Keratinocyte (primary cell): Measurements from ENCODE around the gene FOXE1. TPM values are rescaled to one million over a fixed set of nuclear protein-coding genes. Genes with fewer than 3 reads are reported as not detected.

ENCODE experiments used
- DNase-seq: peaks from one replicate; pipeline ENCODE4 v3.0.0-alpha.2; 2011; ENCODE audit warnings: low read depth, missing footprints, low spot score
- FAIRE-seq: peaks from 2 replicates; lab custom pipeline; 2011; peaks lifted over from hg19 to GRCh38; lab: Jason Lieb, UNC
- H2AFZ ChIP-seq: 2 replicates; pipeline ENCODE4 v1.6.0; 2012; ENCODE audit warnings: low read length, control low read depth, inconsistent platforms; ENCODE audit not compliant: control insufficient read depth
- H3K27ac ChIP-seq: 2 replicates; pipeline ENCODE4 v1.5.1; 2011; ENCODE audit warnings: low read length; ENCODE audit not compliant: control insufficient read depth, insufficient read depth
- H3K27me3 ChIP-seq: 3 replicates; pipeline ENCODE4 v1.6.0; 2011; ENCODE audit warnings: low read length; ENCODE audit not compliant: control insufficient read depth, insufficient read depth; ENCODE audit errors: extremely low read depth
- H3K36me3 ChIP-seq, 2 experiments: 2 replicates in 1 of 2; 3 replicates in 1 of 2; pipeline ENCODE4 v1.5.1; 2011; ENCODE audit warnings: low read length in 2 of 2, mild to moderate bottlenecking in 1 of 2; ENCODE audit not compliant: control insufficient read depth in 2 of 2, insufficient read depth in 2 of 2; ENCODE audit errors: extremely low read depth in 1 of 2
- H3K4me1 ChIP-seq: 3 replicates; pipeline ENCODE4 v1.5.1; 2011; ENCODE audit warnings: low read length; ENCODE audit not compliant: control insufficient read depth, insufficient read depth; ENCODE audit errors: extremely low read depth
- H3K4me2 ChIP-seq: 3 replicates; pipeline ENCODE4 v1.6.0; 2011; ENCODE audit warnings: low read depth, low read length; ENCODE audit not compliant: control insufficient read depth, insufficient read depth; ENCODE audit errors: extremely low read depth
- H3K4me3 ChIP-seq, 3 experiments: fragments of 200-600 bp in 1 of 3; sonication (generic) in 1 of 3; 2 replicates in 2 of 3; 3 replicates in 1 of 3; pipeline ENCODE4 v1.5.1; 2011 to 2016; ENCODE audit warnings: low read length in 3 of 3, mild to moderate bottlenecking in 3 of 3, control low read depth in 2 of 3, inconsistent platforms in 1 of 3, low read depth in 1 of 3, mixed read lengths in 1 of 3, mixed run types in 1 of 3, moderate library complexity in 1 of 3; ENCODE audit not compliant: control insufficient read depth in 2 of 3, insufficient read depth in 2 of 3; ENCODE audit errors: extremely low read depth in 1 of 3
- H3K79me2 ChIP-seq: 2 replicates; pipeline ENCODE4 v1.6.0; 2012; ENCODE audit warnings: low read length; ENCODE audit not compliant: control insufficient read depth, insufficient read depth
- H3K9ac ChIP-seq: 3 replicates; pipeline ENCODE4 v1.6.0; 2011; ENCODE audit warnings: low read length; ENCODE audit not compliant: control insufficient read depth, insufficient read depth; ENCODE audit errors: extremely low read depth
- H3K9me1 ChIP-seq: 3 replicates; pipeline ENCODE4 v1.6.0; 2011; ENCODE audit warnings: low read length; ENCODE audit not compliant: control insufficient read depth, insufficient read depth; ENCODE audit errors: extremely low read depth
- H3K9me3 ChIP-seq: 2 replicates; pipeline ENCODE4 v1.5.1; 2012; ENCODE audit warnings: low read depth, low read length; ENCODE audit not compliant: control insufficient read depth
- H4K20me1 ChIP-seq: 3 replicates; pipeline ENCODE4 v1.6.0; 2011; ENCODE audit warnings: low read length; ENCODE audit not compliant: control insufficient read depth, insufficient read depth; ENCODE audit errors: extremely low read depth
- EZH2 ChIP-seq: IDR thresholded peaks from one replicate; pipeline ENCODE4 v1.6.1; 2012; ENCODE audit warnings: inconsistent platforms, mild to moderate bottlenecking, low read length, moderate library complexity
- dilution Hi-C: fragments of 300-500 bp; cut with MboI; formaldehyde crosslinking; loops from one replicate; pipeline ENCODE4 v1.7.0; 2020; ENCODE audit warnings: low sequenced_read_pairs; ENCODE audit not compliant: extremely low pct_ligation_motif_present
- polyA plus RNA-seq, 5 experiments: library from polyadenylated mRNA; depleted of rRNA in 3 of 5; stranded (reverse) in 3 of 5; stranded (forward) in 1 of 5; unstranded in 1 of 5; fragments of >200 nt; gene quantifications; 1 replicate in 1 of 5; 2 replicates in 3 of 5; 3 replicates in 1 of 5; pipeline versions ENCODE4 v1.2.1 to v1.2.3, GENCODE V29; 2011 to 2012; ENCODE audit warnings: missing spikeins in 2 of 5, low read depth in 1 of 5, low replicate concordance in 1 of 5
- TF ChIP-seq, protein P1 (sequence below), 3 experiments: IDR thresholded peaks in 1 of 3; conservative IDR thresholded peaks in 1 of 3; optimal IDR thresholded peaks in 1 of 3; 2 replicates in 2 of 3; 3 replicates in 1 of 3; pipeline versions ENCODE3 to v1.5.1; 2011; ENCODE audit warnings: low read length in 3 of 3, mild to moderate bottlenecking in 3 of 3, moderate library complexity in 2 of 3, control low read depth in 1 of 3, inconsistent platforms in 1 of 3; ENCODE audit not compliant: insufficient read depth in 2 of 3; ENCODE audit errors: extremely low read depth in 1 of 3

The FOXE1 gene
- polyA plus RNA-seq, 1 donor (not counting 4 experiments of a cell fraction or from before 2014, with no cell fraction given) = 0.97 TPM

GRCh38 chr9:97854696-97855485, 1.9 kb downstream of the FOXE1 start:
- no peaks in the 10 kb centered on the region for H3K79me2 ChIP-seq
- H3K36me3 ChIP-seq = no peaks in the 10 kb centered on the region
- TF ChIP-seq EZH2 = peak; percentile 10
- TF ChIP-seq, protein P1, sequence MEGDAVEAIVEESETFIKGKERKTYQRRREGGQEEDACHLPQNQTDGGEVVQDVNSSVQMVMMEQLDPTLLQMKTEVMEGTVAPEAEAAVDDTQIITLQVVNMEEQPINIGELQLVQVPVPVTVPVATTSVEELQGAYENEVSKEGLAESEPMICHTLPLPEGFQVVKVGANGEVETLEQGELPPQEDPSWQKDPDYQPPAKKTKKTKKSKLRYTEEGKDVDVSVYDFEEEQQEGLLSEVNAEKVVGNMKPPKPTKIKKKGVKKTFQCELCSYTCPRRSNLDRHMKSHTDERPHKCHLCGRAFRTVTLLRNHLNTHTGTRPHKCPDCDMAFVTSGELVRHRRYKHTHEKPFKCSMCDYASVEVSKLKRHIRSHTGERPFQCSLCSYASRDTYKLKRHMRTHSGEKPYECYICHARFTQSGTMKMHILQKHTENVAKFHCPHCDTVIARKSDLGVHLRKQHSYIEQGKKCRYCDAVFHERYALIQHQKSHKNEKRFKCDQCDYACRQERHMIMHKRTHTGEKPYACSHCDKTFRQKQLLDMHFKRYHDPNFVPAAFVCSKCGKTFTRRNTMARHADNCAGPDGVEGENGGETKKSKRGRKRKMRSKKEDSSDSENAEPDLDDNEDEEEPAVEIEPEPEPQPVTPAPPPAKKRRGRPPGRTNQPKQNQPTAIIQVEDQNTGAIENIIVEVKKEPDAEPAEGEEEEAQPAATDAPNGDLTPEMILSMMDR (optimal IDR thresholded peaks at IDR 0.05 in 1 of 3, IDR thresholded peaks at IDR 0.05 in 1 of 3, conservative IDR thresholded peaks at IDR 0.05 in 1 of 3; ENCODE audit: extremely low read depth in 1 of 3, insufficient read depth in 2 of 3, low read length in 3 of 3) = no peak
- H3K9me3 ChIP-seq = no peaks in the 10 kb centered on the region
- H2AFZ ChIP-seq = no peak overlapping the region
- peak; percentile 32 for FAIRE-seq
- H4K20me1 ChIP-seq = no peaks in the 10 kb centered on the region
- no peak overlapping the region for H3K4me2 ChIP-seq
- H3K9me1 ChIP-seq = no peaks in the 10 kb centered on the region
- H3K27ac ChIP-seq = no peak overlapping the region
- dilution Hi-C loops = loop anchor here (10.0 kb wide), 1 partner anchor 90 kb away; no protein-coding TSS in a partner anchor
- DNase-seq = no peak
- peaks cover 12% of the 10 kb centered on the region for H3K4me1 ChIP-seq
- H3K27me3 ChIP-seq = peaks cover 40% of the 10 kb centered on the region
- no peak overlapping the region for H3K9ac ChIP-seq
- no peak overlapping the region for H3K4me3 ChIP-seq

DNA sequence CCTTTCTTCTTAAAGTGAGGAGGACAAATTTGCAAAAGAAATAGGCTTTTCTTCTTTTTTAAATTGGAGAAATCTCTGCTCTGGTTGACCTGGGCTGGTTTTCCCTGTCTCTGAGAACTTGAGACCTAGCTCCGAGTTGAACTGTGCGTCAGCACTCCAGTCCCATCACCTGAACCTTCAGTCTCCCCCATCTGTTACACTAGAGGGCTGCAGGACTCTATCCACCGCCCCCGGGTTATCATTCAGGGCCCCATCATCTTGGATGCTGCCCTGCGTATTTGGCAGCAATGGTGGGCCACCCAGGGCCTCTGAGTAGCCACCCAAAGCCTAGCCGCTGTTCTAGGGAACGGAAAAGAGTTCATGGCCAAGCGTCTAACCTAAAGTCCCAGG, 2.5 kb downstream of the FOXE1 start:
- DNase-seq = no peak
- H3K9me1 ChIP-seq = no peaks in the 10 kb centered on the region
- peaks cover 34% of the 10 kb centered on the region for H3K27me3 ChIP-seq
- no peak overlapping the region for H3K27ac ChIP-seq
- H2AFZ ChIP-seq = no peak overlapping the region
- dilution Hi-C loops = loop anchor here (10.0 kb wide), 1 partner anchor 91 kb away; no protein-coding TSS in a partner anchor
- H3K4me2 ChIP-seq = no peak overlapping the region
- H3K36me3 ChIP-seq = no peaks in the 10 kb centered on the region
- no peak overlapping the region for H3K4me3 ChIP-seq
- no peak overlapping the region for H3K9ac ChIP-seq
- no peaks in the 10 kb centered on the region for H4K20me1 ChIP-seq
- TF ChIP-seq EZH2 = no peak
- H3K79me2 ChIP-seq = no peaks in the 10 kb centered on the region
- no peaks in the 10 kb centered on the region for H3K9me3 ChIP-seq
- peaks cover 17% of the 10 kb centered on the region for H3K4me1 ChIP-seq
- no peak for FAIRE-seq
